ENCODE results near the gene BUB1.
A peak's percentile ranks its signal among the peaks of the same experiment; 100 is the strongest.
"Not testable (repeated sequence)": the region's sequence is repeated elsewhere in the genome, so short reads cannot be mapped to it uniquely, and the experiment has no call there.

The BUB1 gene

DNA sequence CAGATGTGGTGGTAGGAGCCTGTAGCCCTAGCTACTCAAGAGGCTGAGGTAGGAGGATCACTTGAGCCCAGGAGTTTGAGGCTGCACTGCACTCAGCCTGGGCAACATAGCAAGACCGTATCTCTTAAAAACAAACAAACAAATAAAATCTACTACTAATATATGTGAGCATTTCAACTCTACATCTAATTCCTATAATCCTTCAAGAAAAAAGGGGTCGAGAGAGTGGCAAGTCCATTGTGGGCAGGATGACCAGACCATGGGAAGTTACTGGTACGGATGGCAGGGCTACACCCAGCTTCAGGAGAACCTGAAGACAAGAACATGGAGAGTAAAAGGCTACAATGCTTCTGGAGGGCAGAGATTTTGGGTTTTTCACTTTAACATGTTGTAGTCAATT is 24.0 kb downstream of the BUB1 start:
- DNase-seq, result no peak

DNA sequence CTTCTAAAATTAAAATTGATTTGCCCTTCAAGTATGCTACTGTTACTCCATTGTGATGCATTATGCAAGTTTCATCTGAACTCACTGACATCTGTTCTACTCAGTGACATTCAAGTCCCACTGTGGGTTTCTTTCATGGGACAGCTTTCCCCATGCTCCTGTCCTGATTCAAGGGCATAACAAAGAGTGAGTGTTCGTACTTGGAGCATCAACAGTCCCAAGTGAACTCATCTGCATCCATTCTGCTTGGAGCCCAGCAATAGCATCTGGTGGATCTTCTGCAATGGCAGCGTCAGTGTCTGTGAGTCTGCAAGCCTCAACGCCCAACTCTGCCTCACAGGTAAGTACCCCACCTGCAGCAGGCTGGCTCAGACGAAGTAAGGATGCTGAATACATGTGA is 27.5 kb downstream of the BUB1 start:
- no peak for DNase-seq

DNA sequence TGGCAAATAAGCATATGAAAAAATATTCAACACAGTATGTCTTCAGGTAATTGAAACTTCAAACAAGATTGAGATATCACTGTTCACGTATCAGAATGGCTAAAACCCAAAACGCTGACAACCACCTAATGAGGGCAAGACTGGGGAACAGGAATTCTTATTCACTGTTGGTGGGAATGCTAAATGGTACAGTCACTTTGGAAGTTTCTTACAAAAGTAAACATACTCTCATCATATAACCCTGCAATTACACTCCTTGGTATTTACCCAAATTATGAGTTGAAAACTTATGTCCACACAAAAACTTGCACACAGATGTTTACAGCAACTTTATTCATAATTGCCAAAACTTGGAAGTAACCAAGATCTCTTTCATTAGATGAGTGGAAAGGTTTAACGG is 30.1 kb downstream of the BUB1 start:
- no peak for DNase-seq

DNA sequence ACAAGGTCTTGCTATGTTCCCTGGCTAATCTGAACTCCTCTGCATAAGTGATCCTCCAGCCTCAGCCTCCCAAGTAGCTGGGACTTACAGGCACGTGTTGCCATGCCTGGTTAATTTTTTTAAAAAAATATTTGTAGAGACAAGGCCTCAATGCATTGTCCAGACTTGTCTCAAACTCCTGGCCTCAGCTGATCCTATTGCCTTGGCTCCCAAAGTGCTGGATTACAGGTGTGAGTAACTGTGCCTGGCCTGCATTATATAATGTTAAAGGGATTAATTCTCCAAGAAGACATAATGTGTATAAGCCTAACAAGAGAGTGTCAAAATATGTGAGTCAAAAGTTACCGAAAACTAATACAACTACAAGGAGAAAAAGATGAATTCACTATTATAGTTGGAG is 32.2 kb downstream of the BUB1 start:
- no peak for DNase-seq

DNA sequence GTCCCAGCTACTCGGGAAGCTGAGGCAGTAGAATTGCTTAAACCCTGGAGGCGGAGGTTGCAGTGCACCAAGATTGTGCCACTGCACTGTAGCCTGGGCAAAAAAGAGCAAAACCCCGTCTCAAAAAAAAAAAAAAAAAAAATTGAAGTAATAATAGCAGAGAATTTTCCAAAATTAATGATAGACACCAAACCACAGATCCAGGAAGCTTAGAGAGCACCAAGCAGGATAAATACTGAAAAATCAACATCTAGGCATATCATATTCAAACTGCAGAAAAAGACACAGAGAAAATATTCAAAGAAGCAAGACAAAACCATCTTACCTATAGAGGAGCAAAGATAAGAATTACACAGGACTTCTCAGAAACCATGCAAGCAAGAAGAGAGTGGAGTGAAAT is 33.5 kb downstream of the BUB1 start:
- no peak for DNase-seq

DNA sequence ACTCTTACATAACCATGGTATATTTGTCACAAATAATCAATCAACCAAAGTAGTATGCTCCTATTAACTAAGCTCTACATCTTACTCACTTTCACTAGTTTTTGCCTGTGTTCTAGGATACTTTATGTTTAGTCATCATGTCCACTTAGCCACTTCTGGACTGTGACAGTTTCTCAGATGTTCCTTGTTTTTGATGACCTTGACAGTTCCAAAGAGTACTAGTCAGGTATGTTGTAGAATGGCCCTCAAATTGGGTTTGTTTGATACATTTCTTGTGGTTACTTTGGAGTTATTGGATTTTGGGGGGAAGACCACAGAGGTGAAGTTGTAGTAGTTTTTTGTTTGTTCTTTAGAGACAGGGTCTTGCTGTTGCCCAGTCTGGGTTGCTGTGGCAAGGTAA is 35.5 kb downstream of the BUB1 start:
- DNase-seq, result no peak

DNA sequence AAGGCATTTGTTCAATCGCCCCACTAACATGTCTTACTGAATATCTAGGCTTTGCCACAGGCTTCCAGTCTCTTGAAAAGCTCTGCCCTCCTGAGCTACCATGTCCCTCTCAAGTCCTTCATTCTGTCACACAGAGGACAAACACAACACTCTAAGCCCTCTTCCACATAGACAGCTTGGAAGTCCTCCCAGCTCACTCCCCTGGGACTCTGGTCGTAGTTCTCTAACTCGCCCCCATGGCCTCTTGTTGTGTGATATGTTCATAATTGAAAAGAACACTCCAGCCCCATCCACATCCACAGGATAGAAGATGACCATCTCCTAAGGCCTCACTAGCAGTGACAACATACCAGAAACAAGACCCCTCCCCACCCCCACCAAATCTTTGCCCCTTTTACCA is 37.9 kb downstream of the BUB1 start:
- no peak for DNase-seq

DNA sequence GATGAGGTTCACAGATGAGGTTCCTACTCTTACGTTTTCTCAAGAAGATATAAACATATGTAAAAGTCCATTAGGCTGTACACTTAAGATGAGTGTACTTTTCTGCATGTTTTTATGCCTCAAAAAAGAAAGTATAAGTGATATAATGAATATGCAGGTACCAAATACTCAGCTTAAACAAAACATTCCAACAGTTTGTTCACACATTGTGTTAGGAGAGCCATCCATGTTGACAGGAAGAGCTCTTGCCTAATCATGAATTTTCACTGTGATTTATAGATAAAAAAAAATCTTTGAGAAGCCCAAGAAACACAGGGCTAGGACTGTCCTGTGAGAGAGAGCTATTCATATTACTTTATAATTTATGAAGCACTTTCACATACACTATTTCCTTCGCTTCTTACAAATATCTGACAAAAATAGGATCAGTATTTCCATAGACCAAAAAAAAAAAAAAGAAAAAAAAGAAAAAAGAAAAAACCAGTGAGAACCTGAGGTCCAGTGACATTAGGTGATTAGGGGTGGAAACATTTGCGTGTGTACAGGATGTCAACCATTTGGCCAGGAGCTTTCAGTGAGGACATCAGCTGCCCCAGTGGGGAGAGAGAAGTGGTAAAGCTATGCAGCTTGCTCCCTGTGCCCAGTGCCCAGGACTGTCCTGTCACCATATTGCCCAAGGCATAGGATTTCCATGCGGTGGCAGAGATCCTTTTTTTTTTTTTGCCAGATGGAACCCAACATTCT is 38.7 kb downstream of the BUB1 start:
- no peak for DNase-seq

DNA sequence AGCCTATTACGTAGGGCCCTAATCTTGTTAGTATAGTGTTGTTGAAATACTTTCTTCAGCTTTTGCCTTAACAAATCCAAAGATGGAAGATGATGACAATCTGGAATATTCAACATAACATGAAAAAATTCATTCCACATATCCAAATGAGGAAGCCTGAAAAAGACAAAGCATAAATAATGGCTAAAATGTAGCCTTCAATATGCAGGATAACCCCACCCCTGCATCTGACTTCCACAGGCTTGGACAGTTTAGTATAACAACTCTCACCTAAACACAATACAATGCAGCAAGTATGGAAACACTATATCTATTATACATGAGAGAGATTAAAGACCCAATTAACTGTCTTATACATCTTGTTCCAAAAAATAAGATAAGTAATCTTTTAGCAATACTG is 39.9 kb downstream of the BUB1 start:
- no peak for DNase-seq

DNA sequence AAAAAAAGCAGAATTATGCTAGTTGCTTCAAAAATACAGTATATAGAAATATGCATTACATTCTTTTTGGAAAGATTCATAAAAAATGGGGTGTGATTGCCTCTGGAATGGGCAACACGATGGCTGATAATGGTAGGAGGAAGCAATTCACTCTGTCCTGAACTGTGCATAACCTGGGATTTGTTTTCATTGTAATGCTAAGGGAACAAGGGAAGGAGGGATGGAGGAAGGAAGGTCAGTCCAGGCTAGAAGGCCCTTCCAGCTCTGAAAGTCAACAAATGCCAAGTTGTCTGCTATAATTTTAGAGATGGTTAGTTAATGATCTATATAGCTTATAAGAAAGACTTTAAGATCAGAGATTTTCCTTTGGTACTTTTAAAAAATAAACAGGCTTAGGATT is 40.8 kb downstream of the BUB1 start:
- DNase-seq, result no peak

DNA sequence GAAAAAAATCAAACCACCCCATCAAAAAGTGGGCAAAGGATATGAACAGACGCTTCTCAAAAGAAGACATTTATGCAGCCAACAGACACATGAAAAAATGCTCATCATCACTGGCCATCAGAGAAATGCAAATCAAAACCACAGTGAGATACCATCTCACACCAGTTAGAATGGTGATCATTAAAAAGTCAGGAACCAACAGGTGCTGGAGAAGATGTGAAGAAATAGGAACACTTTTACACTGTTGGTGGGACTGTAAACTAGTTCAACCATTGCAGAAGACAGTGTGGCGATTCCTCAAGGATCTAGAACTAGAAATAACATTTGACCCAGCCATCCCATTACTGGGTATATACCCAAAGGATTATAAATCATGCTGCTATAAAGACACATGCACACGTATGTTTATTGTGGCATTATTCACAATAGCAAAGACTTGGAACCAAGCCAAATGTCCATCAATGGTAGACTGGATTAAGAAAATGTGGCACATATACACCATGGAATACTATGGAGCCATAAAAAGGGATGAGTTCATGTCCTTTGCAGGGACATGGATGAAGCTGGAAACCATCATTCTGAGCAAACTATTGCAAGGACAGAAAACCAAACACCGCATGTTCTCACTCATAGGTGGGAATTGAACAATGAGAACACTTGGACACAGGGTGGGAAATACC is 41.8 kb downstream of the BUB1 start:
- DNase-seq, result not testable (repeated sequence)

DNA sequence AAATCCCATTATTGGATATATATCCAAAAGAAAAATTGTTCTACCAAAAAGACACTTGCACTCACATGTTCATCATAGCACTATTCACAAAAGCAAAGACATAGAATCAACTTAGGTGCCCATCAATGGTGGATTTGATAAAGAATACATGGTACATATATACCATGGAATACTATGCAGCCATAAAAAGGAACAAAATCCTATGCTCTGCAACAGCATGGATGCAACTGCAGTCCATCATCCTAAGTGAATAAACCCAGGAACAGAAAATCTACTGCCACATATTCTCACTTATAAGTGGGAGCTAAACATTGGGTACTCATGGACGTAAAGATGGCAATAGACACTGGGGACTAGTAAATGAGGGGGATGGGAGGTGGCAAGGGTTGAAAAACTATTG is 50.5 kb downstream of the BUB1 start:
- DNase-seq, result not testable (repeated sequence)

DNA sequence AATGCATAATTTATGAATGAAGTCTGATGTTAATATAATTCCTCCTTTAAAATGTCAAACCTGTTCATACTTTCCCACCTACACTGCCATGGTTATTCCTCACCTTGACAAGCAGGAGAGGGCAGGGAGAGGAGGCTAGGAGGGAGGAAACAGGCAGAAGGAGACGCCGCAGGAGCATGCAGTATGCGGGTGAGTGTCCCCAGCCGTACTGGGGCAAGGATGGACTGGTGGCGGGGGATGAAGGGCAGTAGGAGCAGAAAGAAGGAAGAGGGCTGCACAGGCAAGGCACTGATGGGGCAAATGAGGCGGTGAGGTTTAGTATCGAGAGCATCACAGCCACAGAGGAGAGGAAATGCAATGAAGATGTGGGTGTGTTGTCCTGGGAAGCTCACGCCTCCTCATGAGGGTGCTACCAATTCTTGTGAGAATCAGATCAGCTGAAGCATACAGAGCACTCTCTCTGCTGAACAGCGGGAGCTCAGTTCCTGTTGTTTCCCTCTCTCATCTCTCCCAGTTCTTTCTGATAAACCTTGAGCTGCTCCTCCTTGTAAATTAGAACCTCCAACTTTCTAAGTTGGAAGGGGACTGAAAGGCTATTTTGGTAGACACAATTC is 58.4 kb downstream of the BUB1 start:
- not testable (repeated sequence) for DNase-seq

DNA sequence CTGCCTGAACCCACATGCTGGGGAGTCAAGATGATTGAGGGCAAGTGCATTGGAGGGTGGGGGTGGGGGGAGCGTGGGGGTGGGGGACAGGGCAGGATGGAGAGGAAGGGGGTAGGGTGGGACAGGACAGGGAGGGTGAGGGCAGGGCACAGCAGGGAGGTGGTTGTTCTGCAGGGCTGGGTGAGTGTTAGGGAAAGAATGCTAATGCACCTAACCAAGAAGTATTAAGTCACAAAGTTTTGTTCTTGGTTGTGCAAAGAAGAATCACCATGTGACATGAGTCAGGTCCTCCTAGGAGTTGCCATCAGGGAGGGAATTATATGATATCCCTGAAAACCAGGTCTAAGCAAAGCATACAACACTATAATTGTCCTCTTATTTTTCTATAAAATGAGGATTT is 63.9 kb downstream of the BUB1 start:
- DNase-seq, result not testable (repeated sequence)

DNA sequence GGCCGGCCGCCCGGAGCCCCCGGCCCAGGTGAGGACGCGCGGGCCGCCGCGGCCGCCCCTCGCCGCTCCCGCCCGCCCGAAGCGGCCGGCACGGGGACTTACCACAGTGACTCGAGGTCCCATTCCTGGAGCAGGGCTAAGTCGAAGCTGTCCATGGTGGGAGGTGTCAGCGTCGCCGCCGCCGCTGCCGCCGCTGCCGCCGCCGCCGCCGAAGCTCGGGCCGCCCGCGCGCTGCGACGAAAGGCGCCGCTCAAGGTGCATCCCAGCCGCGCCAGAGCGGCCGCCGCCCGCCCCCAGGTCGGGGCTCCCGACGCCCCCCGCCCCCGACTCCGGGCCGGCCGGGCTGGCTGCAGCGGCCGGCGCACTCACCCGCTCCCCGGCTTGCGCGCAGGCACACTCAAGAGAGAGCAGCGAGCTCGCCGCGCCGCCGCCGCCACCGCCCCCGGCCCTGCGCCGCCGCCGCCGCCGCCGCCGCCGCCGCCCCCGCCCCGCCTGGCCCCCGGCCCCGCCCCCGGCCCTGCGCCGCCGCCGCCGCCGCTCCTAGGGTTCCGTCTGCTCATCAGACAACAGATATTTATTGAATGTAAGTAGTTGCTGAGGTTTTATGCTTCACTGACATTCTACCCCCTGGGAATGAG is 67.1 kb downstream of the BUB1 start:
- DNase-seq, result peak; percentile 28

DNA sequence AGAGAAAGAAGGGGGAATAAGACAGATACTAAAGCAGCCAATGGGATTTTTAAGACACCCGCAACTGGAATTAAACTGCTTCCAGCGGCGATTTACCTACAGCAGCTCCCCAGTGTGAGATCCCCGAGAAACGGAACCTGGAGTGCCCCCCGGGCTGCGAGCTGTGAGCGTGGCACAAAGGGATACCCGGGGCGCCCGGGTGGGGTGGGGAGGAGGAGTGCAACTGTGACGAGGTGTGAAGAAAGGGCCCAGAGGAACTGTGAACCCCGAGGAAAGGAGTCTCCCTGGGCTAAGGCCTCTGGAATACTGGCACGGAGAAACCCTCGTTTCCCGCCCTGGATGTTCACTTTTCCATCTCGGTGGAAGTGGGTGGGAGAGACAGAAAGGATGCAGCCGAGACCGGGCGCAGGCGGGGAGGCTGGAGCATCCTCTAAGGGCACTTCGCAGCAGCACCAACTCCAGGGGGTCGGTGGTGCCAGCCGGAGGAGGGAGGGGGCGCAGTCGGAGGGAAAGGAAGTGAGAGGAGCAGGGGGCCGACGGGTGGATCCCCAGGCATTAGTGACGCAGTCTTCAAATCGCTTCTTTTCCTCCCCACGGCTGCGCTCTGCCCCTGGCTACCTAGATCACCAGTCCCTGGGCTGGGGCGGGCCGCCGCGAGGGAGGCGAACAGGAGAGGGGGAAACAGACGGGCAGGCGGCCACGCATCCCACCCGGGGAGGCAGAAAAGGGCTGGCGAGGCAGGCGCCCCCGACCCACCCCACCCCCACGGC is 67.8 kb downstream of the BUB1 start:
- DNase-seq, result not testable (repeated sequence)

DNA sequence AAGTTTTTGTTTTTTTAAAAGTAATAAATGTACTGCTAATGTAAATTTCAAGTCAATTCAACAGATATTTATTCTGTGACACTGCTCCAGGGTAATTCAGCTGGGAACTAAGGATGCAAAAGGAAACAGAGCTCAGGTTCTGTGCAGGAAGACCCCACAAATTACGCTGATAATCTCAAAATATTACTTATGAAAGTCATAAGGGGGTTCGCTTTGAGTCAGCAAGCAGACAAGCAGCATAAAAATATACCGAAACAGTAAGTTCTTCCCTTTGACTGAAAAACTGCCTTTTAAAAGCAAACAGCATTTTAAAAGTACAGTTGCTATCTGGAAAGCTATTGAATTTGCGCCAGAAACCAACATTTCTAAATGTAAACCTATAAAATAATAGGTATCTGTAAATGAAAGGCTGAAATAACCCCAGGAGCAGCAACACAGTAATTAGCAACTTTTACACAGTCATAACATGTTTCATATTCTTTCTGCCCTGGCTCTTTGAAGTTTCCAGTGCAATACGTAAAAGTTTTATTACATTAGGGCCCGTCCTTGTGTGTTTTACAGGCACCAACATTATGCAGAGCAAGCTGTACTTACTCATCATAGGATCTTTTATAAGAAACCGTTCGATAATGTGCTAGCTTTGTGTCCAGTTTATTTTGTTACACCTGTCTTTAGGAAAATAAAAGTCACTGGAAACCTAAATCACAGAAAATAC is 68.9 kb downstream of the BUB1 start:
- DNase-seq, result not testable (repeated sequence)

DNA sequence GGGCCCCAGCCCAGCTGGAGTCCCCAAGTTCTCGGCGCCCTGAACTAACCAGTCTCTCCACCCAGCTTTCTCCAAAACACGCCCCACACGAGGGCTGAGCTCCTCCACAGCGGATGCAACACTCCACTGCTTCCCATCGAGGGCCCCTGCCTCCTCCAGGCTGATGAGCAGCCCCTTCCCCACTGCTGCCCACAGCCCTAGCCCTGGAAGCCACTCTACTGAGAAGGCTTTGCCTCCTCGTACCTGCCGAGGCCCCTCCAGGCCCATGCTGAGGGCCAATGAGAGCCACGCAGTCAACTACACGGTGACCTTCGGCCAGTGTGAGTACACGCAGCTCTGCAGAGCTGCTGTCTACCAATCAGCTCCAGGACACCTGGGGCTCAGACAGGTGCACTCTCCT is 72.8 kb downstream of the BUB1 start:
- not testable (repeated sequence) for DNase-seq

DNA sequence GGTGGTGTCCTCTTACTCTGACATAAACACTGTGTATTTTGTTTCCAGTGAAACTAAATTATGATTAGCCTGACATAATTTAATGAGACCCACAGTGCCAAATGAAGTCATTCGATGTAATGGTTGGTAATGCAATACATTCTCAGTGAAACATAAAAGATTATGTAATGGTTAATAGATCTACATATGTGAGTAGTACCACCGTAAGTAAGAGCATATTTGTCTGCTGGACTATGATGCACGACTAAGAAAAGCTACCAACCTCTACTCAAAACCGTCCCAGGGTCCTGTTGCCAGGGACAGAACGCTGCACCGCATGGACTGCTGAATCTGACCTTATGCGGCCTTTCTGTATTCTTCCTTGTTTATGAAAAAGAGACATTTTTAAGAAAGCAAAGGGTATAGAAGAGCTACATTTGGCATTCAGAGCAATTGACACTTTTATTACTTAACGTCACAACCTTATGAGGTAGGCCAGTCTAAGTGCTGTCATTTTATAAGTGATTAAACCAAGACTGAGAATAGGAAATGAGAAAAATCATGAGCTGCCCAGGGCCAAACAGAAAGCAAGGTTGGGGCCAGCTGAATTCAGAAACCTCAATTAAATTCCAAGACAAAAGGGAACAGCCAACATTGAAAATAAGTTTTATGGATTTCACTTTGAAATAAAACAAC is 73.8 kb downstream of the BUB1 start:
- DNase-seq, result not testable (repeated sequence)

DNA sequence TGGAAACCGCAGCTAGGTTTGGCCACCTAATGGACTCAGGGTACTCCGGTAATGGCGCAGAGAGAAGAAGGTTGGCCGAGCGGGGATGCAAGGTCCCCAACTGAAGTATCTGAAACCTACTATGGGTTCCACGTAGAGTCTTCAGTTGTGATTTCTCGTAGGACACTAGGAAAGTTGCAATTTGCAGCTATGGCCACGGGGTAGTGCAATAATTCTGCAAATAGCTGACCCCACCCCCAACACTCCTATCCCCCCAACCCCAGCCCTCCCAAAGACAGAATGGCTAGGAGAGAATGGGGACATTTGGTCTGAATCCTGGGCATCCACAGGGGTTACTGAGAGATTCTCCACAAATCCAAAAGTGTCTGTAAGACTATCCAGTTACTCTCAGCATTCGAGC is 75.7 kb downstream of the BUB1 start:
- not testable (repeated sequence) for DNase-seq

DNA sequence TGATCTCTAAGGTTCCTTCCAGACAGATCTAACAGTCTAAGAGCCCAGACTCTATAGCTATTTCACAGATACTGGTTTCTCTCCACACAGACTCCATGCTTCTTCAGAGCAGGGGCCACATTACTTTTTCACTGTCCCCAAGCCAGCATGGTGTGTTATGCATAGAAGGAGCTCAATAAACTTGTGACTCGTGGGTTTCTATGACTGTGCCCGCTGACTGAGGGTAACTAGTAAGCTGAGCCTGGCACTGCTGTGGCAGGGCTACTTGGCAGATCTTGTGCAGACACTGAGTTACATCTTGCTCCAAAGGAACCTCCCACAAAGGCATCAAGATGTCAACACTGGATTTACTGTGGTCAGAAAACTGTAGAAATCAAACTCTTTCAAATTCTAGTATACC is 85.9 kb downstream of the BUB1 start:
- not testable (repeated sequence) for DNase-seq
